ENCODE measurements around the gene GMFB. TPM values are rescaled to one million over a fixed set of nuclear protein-coding genes. Genes with fewer than 3 reads are reported as not detected.
"Not testable (repeated sequence)": the region's sequence is repeated elsewhere in the genome, so short reads cannot be mapped to it uniquely, and the experiment has no call there.

The GMFB gene
- total RNA-seq, 2 experiments from 2014 or later = 28.9 to 37.3 TPM

GRCh38 chr14:54457609-54457996, 31.2 kb downstream of the GMFB start:
- ChIA-PET POLR2A (interaction anchor here (0.7 kb wide), 1 partner anchor 757 kb away, joined by 4 read pairs; no protein-coding TSS in a partner anchor), CTCF (interaction anchor here (0.6 to 0.7 kb wide), 2 partner anchors 60 to 81 kb away, joined by 3 to 5 read pairs; no protein-coding TSS in a partner anchor)
- Mint-ChIP-seq H3K4me3 (no peak overlapping the region), H3K4me1 (peaks cover 4% of the 10 kb centered on the region), H3K36me3 (ENCODE audit: low read depth) (peaks cover 2% of the 10 kb centered on the region), H3K9me3 (ENCODE audit: low read depth) (peaks cover 2% of the 10 kb centered on the region), H3K27ac (no peak overlapping the region), H3K27me3 (no peaks in the 10 kb centered on the region)
- DNase-seq = no peak
- ATAC-seq = no peak
- intact Hi-C loops (cut with DNase I, micrococcal nuclease) = no loop called here

- CTCF ChIA-PET = interaction anchor here (0.6 to 0.7 kb wide), 2 partner anchors 60 to 82 kb away, joined by 3 to 5 read pairs; no protein-coding TSS in a partner anchor
- H3K27ac Mint-ChIP-seq; H3K4me3 Mint-ChIP-seq; H3K36me3 Mint-ChIP-seq (ENCODE audit: low read depth); DNase-seq; intact Hi-C loops (cut with DNase I, micrococcal nuclease); H3K27me3 Mint-ChIP-seq; ATAC-seq; H3K4me1 Mint-ChIP-seq; H3K9me3 Mint-ChIP-seq (ENCODE audit: low read depth): not testable (repeated sequence)
- POLR2A ChIA-PET = interaction anchor here (0.7 kb wide), 1 partner anchor 756 kb away, joined by 4 read pairs; no protein-coding TSS in a partner anchor
Observed at GRCh38 chr14:54456820-54457608, 31.8 kb downstream of the GMFB start.

- Mint-ChIP-seq H3K27ac (no peak overlapping the region), H3K4me3 (no peak overlapping the region), H3K4me1 (peaks cover 5% of the 10 kb centered on the region), H3K9me3 (ENCODE audit: low read depth) (peaks cover 2% of the 10 kb centered on the region), H3K36me3 (ENCODE audit: low read depth) (peaks cover 2% of the 10 kb centered on the region), H3K27me3 (no peaks in the 10 kb centered on the region)
- no peak for DNase-seq
- POLR2A ChIA-PET = interaction anchor here (0.6 kb wide), 1 partner anchor 182 kb away, joined by 3 read pairs; no protein-coding TSS in a partner anchor
- CTCF ChIA-PET = interaction anchor here (0.5 to 1.1 kb wide), 2 partner anchors 33 to 513 kb away, joined by 3 read pairs; partner anchors contain the start of gene GMFB
- no peak for ATAC-seq
- intact Hi-C loops (cut with DNase I, micrococcal nuclease) = no loop called here
Observed at GRCh38 chr14:54455363-54455762, 33.4 kb downstream of the GMFB start.

GRCh38 chr14:54453990-54454389, 34.8 kb downstream of the GMFB start:
- H3K4me1 Mint-ChIP-seq; H3K27ac Mint-ChIP-seq; ATAC-seq; intact Hi-C loops (cut with DNase I, micrococcal nuclease); POLR2A ChIA-PET; H3K4me3 Mint-ChIP-seq; CTCF ChIA-PET; H3K36me3 Mint-ChIP-seq (ENCODE audit: low read depth); H3K27me3 Mint-ChIP-seq; DNase-seq; H3K9me3 Mint-ChIP-seq (ENCODE audit: low read depth): not testable (repeated sequence)

- Mint-ChIP-seq H3K36me3 (ENCODE audit: low read depth) (no peaks in the 10 kb centered on the region), H3K4me3 (no peak overlapping the region), H3K4me1 (peaks cover 7% of the 10 kb centered on the region), H3K27ac (no peak overlapping the region), H3K27me3 (peaks cover 7% of the 10 kb centered on the region), H3K9me3 (ENCODE audit: low read depth) (no peaks in the 10 kb centered on the region)
- ChIA-PET CTCF (no interaction called here), POLR2A (no interaction called here)
- intact Hi-C loops (cut with DNase I, micrococcal nuclease) = no loop called here
- ATAC-seq (no peak), DNase-seq (no peak)
Observed at GRCh38 chr14:54453252-54453651, 35.5 kb downstream of the GMFB start.

- no peak for DNase-seq
- Mint-ChIP-seq H3K4me1 (peaks cover 7% of the 10 kb centered on the region), H3K4me3 (no peak overlapping the region), H3K36me3 (ENCODE audit: low read depth) (no peaks in the 10 kb centered on the region), H3K27me3 (peaks cover 7% of the 10 kb centered on the region), H3K9me3 (ENCODE audit: low read depth) (no peaks in the 10 kb centered on the region), H3K27ac (no peak overlapping the region)
- ChIA-PET CTCF (interaction anchor here (0.5 kb wide), 1 partner anchor 37 kb away, joined by 3 read pairs; the partner anchor contains the start of gene GMFB), POLR2A (no interaction called here)
- intact Hi-C loops (cut with DNase I, micrococcal nuclease) = no loop called here
- ATAC-seq = no peak
Observed at GRCh38 chr14:54451961-54452360, 36.8 kb downstream of the GMFB start.

- intact Hi-C loops (cut with DNase I, micrococcal nuclease) = no loop called here
- ChIA-PET CTCF (interaction anchor here (1.0 to 1.3 kb wide), 4 partner anchors 9 to 57 kb away, joined by 3 to 6 read pairs (median 3); no protein-coding TSS in a partner anchor), POLR2A (no interaction called here)
- H3K27me3 Mint-ChIP-seq = peaks cover 7% of the 10 kb centered on the region
- no peak overlapping the region for H3K4me3 Mint-ChIP-seq
- ATAC-seq (no peak), DNase-seq (no peak)
- H3K27ac Mint-ChIP-seq = no peak overlapping the region
- peaks cover 7% of the 10 kb centered on the region for H3K4me1 Mint-ChIP-seq
- no peaks in the 10 kb centered on the region for H3K9me3 Mint-ChIP-seq (ENCODE audit: low read depth)
- no peaks in the 10 kb centered on the region for H3K36me3 Mint-ChIP-seq (ENCODE audit: low read depth)
Observed at GRCh38 chr14:54451121-54451601, 37.6 kb downstream of the GMFB start.

- intact Hi-C loops (cut with DNase I, micrococcal nuclease) = no loop called here
- DNase-seq (peak; percentile 34), ATAC-seq (peak; percentile 78)
- H3K4me1 Mint-ChIP-seq = peaks cover 7% of the 10 kb centered on the region
- no peak overlapping the region for H3K27ac Mint-ChIP-seq
- ChIA-PET CTCF (interaction anchor here (1.0 to 1.3 kb wide), 4 partner anchors 9 to 57 kb away, joined by 3 to 6 read pairs (median 3); no protein-coding TSS in a partner anchor), POLR2A (no interaction called here)
- H3K9me3 Mint-ChIP-seq (ENCODE audit: low read depth) = no peaks in the 10 kb centered on the region
- no peaks in the 10 kb centered on the region for H3K36me3 Mint-ChIP-seq (ENCODE audit: low read depth)
- H3K27me3 Mint-ChIP-seq = peaks cover 7% of the 10 kb centered on the region
- H3K4me3 Mint-ChIP-seq = no peak overlapping the region
Observed at GRCh38 chr14:54450535-54450934, 38.2 kb downstream of the GMFB start.

- peaks cover 7% of the 10 kb centered on the region for H3K4me1 Mint-ChIP-seq
- H3K9me3 Mint-ChIP-seq (ENCODE audit: low read depth) = no peaks in the 10 kb centered on the region
- H3K36me3 Mint-ChIP-seq (ENCODE audit: low read depth) = no peaks in the 10 kb centered on the region
- H3K4me3 Mint-ChIP-seq = no peak overlapping the region
- ChIA-PET CTCF (no interaction called here), POLR2A (interaction anchor here (0.7 kb wide), 1 partner anchor 90 kb away, joined by 3 read pairs; no protein-coding TSS in a partner anchor)
- intact Hi-C loops (cut with DNase I, micrococcal nuclease) = no loop called here
- DNase-seq (no peak), ATAC-seq (peak; percentile 50)
- no peak overlapping the region for H3K27ac Mint-ChIP-seq
- peaks cover 7% of the 10 kb centered on the region for H3K27me3 Mint-ChIP-seq
Observed at GRCh38 chr14:54447231-54447692, 41.5 kb downstream of the GMFB start.

- Mint-ChIP-seq H3K27me3 (peaks cover 7% of the 10 kb centered on the region), H3K36me3 (ENCODE audit: low read depth) (no peaks in the 10 kb centered on the region), H3K4me1 (peaks cover 17% of the 10 kb centered on the region), H3K9me3 (ENCODE audit: low read depth) (no peaks in the 10 kb centered on the region), H3K4me3 (no peak overlapping the region), H3K27ac (no peak overlapping the region)
- intact Hi-C loops (cut with DNase I, micrococcal nuclease) = no loop called here
- DNase-seq = no peak
- ATAC-seq = no peak
- POLR2A ChIA-PET = no interaction called here
- CTCF ChIA-PET = interaction anchor here (1.0 to 1.4 kb wide), 3 partner anchors 16 to 117 kb away, joined by 3 read pairs; no protein-coding TSS in a partner anchor
Observed at GRCh38 chr14:54446161-54446693, 42.6 kb downstream of the GMFB start.

GRCh38 chr14:54444681-54445080, 44.1 kb downstream of the GMFB start:
- intact Hi-C loops (cut with DNase I, micrococcal nuclease) = loop anchor here (1.0 to 5.0 kb wide), 3 partner anchors 123 to 458 kb away; partner anchors contain the start of genes GCH1 (in 1 of the 2) and SAMD4A (in 1 of the 2)
- ChIA-PET CTCF (interaction anchor here (0.7 to 1.6 kb wide), 4 partner anchors 29 to 48 kb away, joined by 3 to 6 read pairs (median 4); partner anchors contain the start of gene CDKN3), POLR2A (no interaction called here)
- H3K27me3 Mint-ChIP-seq = peaks cover 7% of the 10 kb centered on the region
- DNase-seq = no peak
- no peaks in the 10 kb centered on the region for H3K9me3 Mint-ChIP-seq (ENCODE audit: low read depth)
- H3K4me3 Mint-ChIP-seq = no peak overlapping the region
- peaks cover 4% of the 10 kb centered on the region for H3K36me3 Mint-ChIP-seq (ENCODE audit: low read depth)
- H3K4me1 Mint-ChIP-seq = peaks cover 16% of the 10 kb centered on the region
- no peak for ATAC-seq
- no peak overlapping the region for H3K27ac Mint-ChIP-seq
